OCI-LY3 (cell line): Measurements from ENCODE around the gene TFAP2D.

Experiments used
- H2AFZ ChIP-seq: fragments of 200-600, 300-600 bp; shearing (Covaris generic); 2 replicates; pipeline ENCODE4 v1.6.0; 2014; ENCODE audit warnings: antibody characterized with exemption, low read depth, low read length
- H3K27ac ChIP-seq: fragments of 200-600, 300-600 bp; sonication (generic); 2 replicates; pipeline ENCODE4 v1.5.1; 2014; ENCODE audit warnings: mild to moderate bottlenecking, low read length, moderate library complexity, mixed read lengths
- H3K27me3 ChIP-seq: fragments of 200-600, 300-600 bp; sonication (generic); 2 replicates; pipeline ENCODE4 v1.6.1; 2014; ENCODE audit warnings: low read depth, low read length, mixed read lengths
- H3K36me3 ChIP-seq: fragments of 200-600, 300-600 bp; sonication (generic); replicated peaks from 2 replicates; pipeline ENCODE3; 2014; ENCODE audit warnings: low read depth, low read length, mixed read lengths
- H3K4me1 ChIP-seq: fragments of 300-600, 200-600 bp; sonication (generic); 2 replicates; pipeline ENCODE4 v1.6.1; 2014; ENCODE audit warnings: low read length, mixed read lengths
- H3K4me2 ChIP-seq: fragments of 200-600, 300-600 bp; sonication (generic); 2 replicates; pipeline ENCODE4 v1.6.1; 2014; ENCODE audit warnings: low read length, mixed read lengths
- H3K4me3 ChIP-seq: fragments of 300-600, 200-600 bp; sonication (generic); 2 replicates; pipeline ENCODE4 v1.5.1; 2014; ENCODE audit warnings: antibody characterized with exemption, mild to moderate bottlenecking, low read length, moderate library complexity
- H3K79me2 ChIP-seq: fragments of 300-600, 200-600 bp; shearing (Covaris generic); 2 replicates; pipeline ENCODE4 v1.6.1; 2014; ENCODE audit warnings: mild to moderate bottlenecking, low read length, mixed read lengths
- H3K9ac ChIP-seq: fragments of 300-600, 200-600 bp; shearing (Covaris generic); 2 replicates; pipeline ENCODE4 v1.6.0; 2014; ENCODE audit warnings: mild to moderate bottlenecking, low read length, moderate library complexity
- H3K9me3 ChIP-seq: fragments of 200-600, 300-600 bp; shearing (Covaris generic); 2 replicates; pipeline ENCODE4 v1.6.1; 2014; ENCODE audit warnings: low read length, mixed read lengths; ENCODE audit not compliant: insufficient read depth
- H4K20me1 ChIP-seq: fragments of 200-600, 300-600 bp; sonication (generic); 2 replicates; pipeline ENCODE4 v1.6.1; 2016; ENCODE audit warnings: low read length, mixed read lengths; ENCODE audit not compliant: insufficient read depth
- EZH2phosphoT487 ChIP-seq: fragments of 200-600 bp; shearing (Covaris generic); IDR thresholded peaks from 2 replicates; pipeline ENCODE4 v1.6.1; 2018; ENCODE audit warnings: antibody characterized with exemption, mixed run types, low read depth
- TF ChIP-seq, protein P1 (sequence below): fragments of 200-600, 300-600 bp; sonication (generic); IDR thresholded peaks from 2 replicates; pipeline ENCODE4 v1.5.1; 2014; ENCODE audit warnings: antibody characterized with exemption, low read length, low read depth

TFAP2D gene

DNA sequence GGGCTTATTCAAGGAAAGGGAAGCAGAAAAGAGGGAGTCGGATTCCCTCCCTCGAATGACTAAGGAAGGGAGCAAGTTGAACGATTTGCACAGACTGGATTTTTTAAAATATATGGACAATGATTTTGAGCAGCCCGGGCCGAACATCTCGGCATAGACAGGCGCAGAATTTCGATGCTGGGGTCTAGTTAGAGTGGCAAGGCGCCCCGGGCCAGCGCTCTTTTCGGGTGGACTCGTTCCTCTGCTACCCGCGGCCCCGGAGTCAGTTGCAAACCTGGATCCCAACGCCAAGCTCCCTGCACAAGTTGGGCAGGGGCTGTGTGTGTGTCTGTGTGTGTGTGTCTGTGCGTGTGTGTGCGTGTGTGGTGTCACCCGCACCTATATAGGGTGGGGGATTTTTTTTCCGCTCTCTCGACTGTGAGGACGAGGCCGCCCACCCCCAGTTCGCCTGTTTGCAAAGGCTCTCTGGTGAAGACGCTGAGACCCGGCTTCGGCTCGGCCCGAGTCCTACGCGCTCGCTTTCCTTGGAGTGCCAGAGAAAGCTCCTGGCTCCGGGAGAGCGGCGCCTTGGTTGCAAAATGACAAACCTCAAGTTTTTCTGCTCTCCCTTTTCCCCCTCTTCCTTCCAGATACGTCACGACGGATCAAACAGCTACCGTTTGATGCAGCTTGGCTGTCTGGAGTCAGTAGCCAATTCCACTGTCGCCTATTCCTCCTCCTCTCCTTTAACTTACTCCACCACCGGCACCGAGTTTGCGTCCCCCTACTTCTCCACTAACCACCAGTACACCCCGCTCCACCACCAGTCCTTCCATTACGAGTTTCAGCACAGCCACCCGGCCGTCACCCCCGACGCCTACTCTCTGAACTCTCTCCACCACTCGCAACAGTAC lies 1.4 kb downstream of the TFAP2D start:
- H4K20me1 ChIP-seq = no peaks in the 10 kb centered on the region
- H3K4me2 ChIP-seq = no peak overlapping the region
- no peak overlapping the region for H2AFZ ChIP-seq
- H3K9ac ChIP-seq = no peak overlapping the region
- TF ChIP-seq EZH2phosphoT487 = no peak
- TF ChIP-seq, protein P1, sequence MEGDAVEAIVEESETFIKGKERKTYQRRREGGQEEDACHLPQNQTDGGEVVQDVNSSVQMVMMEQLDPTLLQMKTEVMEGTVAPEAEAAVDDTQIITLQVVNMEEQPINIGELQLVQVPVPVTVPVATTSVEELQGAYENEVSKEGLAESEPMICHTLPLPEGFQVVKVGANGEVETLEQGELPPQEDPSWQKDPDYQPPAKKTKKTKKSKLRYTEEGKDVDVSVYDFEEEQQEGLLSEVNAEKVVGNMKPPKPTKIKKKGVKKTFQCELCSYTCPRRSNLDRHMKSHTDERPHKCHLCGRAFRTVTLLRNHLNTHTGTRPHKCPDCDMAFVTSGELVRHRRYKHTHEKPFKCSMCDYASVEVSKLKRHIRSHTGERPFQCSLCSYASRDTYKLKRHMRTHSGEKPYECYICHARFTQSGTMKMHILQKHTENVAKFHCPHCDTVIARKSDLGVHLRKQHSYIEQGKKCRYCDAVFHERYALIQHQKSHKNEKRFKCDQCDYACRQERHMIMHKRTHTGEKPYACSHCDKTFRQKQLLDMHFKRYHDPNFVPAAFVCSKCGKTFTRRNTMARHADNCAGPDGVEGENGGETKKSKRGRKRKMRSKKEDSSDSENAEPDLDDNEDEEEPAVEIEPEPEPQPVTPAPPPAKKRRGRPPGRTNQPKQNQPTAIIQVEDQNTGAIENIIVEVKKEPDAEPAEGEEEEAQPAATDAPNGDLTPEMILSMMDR = no peak
- no peaks in the 10 kb centered on the region for H3K79me2 ChIP-seq
- H3K4me3 ChIP-seq = no peak overlapping the region
- no peaks in the 10 kb centered on the region for H3K4me1 ChIP-seq
- H3K9me3 ChIP-seq = no peaks in the 10 kb centered on the region
- no peaks in the 10 kb centered on the region for H3K27me3 ChIP-seq
- no peaks in the 10 kb centered on the region for H3K36me3 ChIP-seq
- no peak overlapping the region for H3K27ac ChIP-seq

DNA sequence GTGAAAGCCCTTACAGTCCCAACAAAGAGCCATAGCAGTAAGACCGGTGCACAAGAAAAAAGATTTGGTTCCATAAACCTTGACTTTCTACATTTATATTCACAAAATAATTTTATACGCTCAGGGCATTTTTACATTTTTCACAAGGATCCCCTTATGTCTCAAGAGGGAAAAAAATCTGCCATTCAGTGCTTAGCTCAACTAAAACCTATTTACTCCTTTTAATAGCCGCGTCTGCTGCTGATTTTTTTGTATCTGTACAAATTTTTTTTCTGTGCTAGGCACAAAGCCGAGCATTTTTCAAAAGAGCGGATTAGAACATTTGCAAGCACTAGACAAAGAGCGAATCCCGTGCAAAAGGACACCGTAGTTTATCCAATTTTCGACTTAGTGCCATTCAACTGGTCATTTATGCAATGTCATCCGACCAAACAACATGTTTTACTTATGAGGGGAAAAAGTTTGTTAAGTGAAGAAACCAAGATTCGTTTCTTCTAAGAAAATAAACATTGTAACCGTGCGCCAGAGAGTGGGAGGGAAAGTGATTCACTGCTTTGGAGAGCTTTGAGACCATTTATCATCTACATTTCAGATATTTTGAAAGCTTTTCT lies 3.7 kb downstream of the TFAP2D start:
- Histone ChIP-seq H2AFZ (no peak overlapping the region), H3K9ac (no peak overlapping the region), H3K9me3 (no peaks in the 10 kb centered on the region), H3K27ac (no peak overlapping the region), H3K27me3 (no peaks in the 10 kb centered on the region), H3K4me1 (no peaks in the 10 kb centered on the region), H3K4me3 (no peak overlapping the region), H3K36me3 (no peaks in the 10 kb centered on the region), H3K79me2 (no peaks in the 10 kb centered on the region), H4K20me1 (no peaks in the 10 kb centered on the region), H3K4me2 (no peak overlapping the region)
- TF ChIP-seq, protein P1 = no peak
- TF ChIP-seq EZH2phosphoT487 = no peak

DNA sequence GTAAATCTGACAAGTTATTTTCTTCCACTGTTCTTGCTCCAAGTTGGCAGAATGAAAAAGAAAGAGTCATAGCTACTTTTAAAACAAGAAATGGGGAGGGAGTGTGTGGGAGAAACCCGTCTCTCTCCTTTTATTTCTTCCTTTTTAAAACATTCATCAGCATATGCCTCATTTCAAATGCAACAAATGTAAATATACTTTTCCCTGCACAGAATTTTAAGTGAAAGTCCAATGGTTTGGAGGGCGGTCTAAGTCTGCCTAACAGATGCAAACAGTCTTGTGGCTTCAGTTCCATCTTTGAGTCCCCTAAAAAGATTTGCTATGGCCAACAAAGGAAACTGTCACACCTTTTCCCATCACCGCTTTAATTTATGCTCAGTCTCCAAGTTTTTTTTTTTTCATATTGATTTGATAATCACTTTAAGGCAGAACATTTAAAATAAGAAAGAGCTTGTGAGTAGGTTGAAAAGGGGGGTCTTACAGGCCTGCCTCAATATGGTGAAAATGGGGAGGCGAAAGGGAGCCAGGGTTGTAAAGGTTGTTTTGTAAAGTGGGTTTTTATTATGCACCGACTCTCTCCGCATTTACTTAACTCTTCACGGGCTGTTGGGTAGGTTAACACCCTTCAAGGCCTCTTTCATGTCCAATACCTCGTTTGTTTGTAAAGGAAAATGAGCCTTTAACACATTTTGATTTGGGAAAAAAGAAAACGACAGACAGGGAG lies 4.6 kb downstream of the TFAP2D start:
- no peak for TF ChIP-seq EZH2phosphoT487
- TF ChIP-seq, protein P1 = no peak
- Histone ChIP-seq H3K79me2 (no peaks in the 10 kb centered on the region), H3K27ac (no peak overlapping the region), H3K4me2 (no peak overlapping the region), H3K9me3 (no peaks in the 10 kb centered on the region), H3K36me3 (no peaks in the 10 kb centered on the region), H2AFZ (no peak overlapping the region), H3K9ac (no peak overlapping the region), H4K20me1 (no peaks in the 10 kb centered on the region), H3K27me3 (no peaks in the 10 kb centered on the region), H3K4me3 (no peak overlapping the region), H3K4me1 (no peaks in the 10 kb centered on the region)

DNA sequence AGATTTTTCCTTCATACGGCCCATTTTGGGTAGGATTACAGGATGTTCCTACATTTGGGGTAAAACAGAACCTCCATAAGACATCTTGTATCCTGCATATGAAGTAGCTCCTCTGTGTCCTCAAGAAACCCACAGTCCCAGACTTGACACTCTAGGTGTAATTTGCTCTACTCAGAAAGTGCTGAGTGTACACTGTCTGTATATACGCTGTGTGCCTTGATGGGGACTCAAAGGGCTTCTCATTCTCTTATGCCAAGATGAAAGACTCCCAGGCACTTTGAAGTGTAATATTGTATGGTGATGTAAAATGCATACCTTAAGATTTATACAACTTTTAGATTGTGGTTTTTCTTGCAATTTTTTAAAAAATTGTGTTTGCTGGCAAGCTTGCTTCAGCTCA lies 5.2 kb downstream of the TFAP2D start:
- H4K20me1 ChIP-seq = no peaks in the 10 kb centered on the region
- H3K27ac ChIP-seq = no peak overlapping the region
- H3K27me3 ChIP-seq = no peaks in the 10 kb centered on the region
- H2AFZ ChIP-seq = no peak overlapping the region
- H3K9ac ChIP-seq = no peak overlapping the region
- no peak overlapping the region for H3K4me3 ChIP-seq
- TF ChIP-seq, protein P1 = no peak
- no peak for TF ChIP-seq EZH2phosphoT487
- no peak overlapping the region for H3K4me2 ChIP-seq
- no peaks in the 10 kb centered on the region for H3K4me1 ChIP-seq
- H3K79me2 ChIP-seq = no peaks in the 10 kb centered on the region
- H3K36me3 ChIP-seq = no peaks in the 10 kb centered on the region
- H3K9me3 ChIP-seq = no peaks in the 10 kb centered on the region
